ES-I3 (cell line): ENCODE measurements around the gene SBNO2.

Experiments used
- H3K36me3 ChIP-seq: 2 replicates; pipeline ENCODE4 v1.6.1; 2013; ENCODE audit warnings: mild to moderate bottlenecking, low read length, control low read depth, moderate library complexity; ENCODE audit not compliant: insufficient read depth
- H3K4me1 ChIP-seq: 2 replicates; pipeline ENCODE4 v1.6.1; 2013; ENCODE audit warnings: mild to moderate bottlenecking, control low read depth, low read length; ENCODE audit not compliant: insufficient read depth
- H3K9ac ChIP-seq: 2 replicates; pipeline ENCODE4 v1.6.1; 2013; ENCODE audit warnings: low read depth, mild to moderate bottlenecking, low read length, moderate library complexity
- H3K9me3 ChIP-seq: 2 replicates; pipeline ENCODE4 v1.6.1; 2013; ENCODE audit warnings: mild to moderate bottlenecking, low read length, moderate library complexity; ENCODE audit not compliant: control insufficient read depth, insufficient read depth

Gene SBNO2

GRCh38 chr19:1068009-1069001 is 105.8 kb downstream of the SBNO2 start:
- H3K36me3 ChIP-seq: no peaks in the 10 kb centered on the region
- no peaks in the 10 kb centered on the region for H3K9me3 ChIP-seq
- no peak overlapping the region; the same call in 1 of the 2 replicates for H3K9ac ChIP-seq
- peaks cover 7% of the 10 kb centered on the region; the same call in 1 of the 2 replicates for H3K4me1 ChIP-seq

GRCh38 chr19:1067341-1067957 is 106.6 kb downstream of the SBNO2 start:
- no peaks in the 10 kb centered on the region for H3K9me3 ChIP-seq
- H3K9ac ChIP-seq: peak overlapping the region; percentile 49; the same call in 1 of the 2 replicates
- no peaks in the 10 kb centered on the region for H3K36me3 ChIP-seq
- peaks cover 7% of the 10 kb centered on the region; the same call in 1 of the 2 replicates for H3K4me1 ChIP-seq

- Histone ChIP-seq H3K36me3 (no peaks in the 10 kb centered on the region), H3K4me1 (peaks cover 7% of the 10 kb centered on the region; the same call in 1 of the 2 replicates), H3K9ac (peak within 1 kb of the TSS; percentile 49), H3K9me3 (no peaks in the 10 kb centered on the region)
Measured at GRCh38 chr19:1066748-1067340, 107.2 kb downstream of the SBNO2 start, which contains the start of gene ARHGAP45. TSS of gene ARHGAP45 (plus strand) at chr19:1067167. CDS start at chr19:1067406, 239 bp downstream.

- H3K9ac ChIP-seq: peak overlapping the region; percentile 49; the same call in 1 of the 2 replicates
- peaks cover 7% of the 10 kb centered on the region; the same call in 1 of the 2 replicates for H3K4me1 ChIP-seq
- H3K9me3 ChIP-seq: no peaks in the 10 kb centered on the region
- H3K36me3 ChIP-seq: no peaks in the 10 kb centered on the region
Measured at GRCh38 chr19:1066251-1066747, 107.8 kb downstream of the SBNO2 start.

- H3K4me1 ChIP-seq: peaks cover 7% of the 10 kb centered on the region; the same call in 1 of the 2 replicates
- peak overlapping the region; percentile 50; the same call in 1 of the 2 replicates for H3K9ac ChIP-seq
- no peaks in the 10 kb centered on the region for H3K9me3 ChIP-seq
- H3K36me3 ChIP-seq: no peaks in the 10 kb centered on the region
Measured at GRCh38 chr19:1065606-1066109, 108.4 kb downstream of the SBNO2 start.

DNA sequence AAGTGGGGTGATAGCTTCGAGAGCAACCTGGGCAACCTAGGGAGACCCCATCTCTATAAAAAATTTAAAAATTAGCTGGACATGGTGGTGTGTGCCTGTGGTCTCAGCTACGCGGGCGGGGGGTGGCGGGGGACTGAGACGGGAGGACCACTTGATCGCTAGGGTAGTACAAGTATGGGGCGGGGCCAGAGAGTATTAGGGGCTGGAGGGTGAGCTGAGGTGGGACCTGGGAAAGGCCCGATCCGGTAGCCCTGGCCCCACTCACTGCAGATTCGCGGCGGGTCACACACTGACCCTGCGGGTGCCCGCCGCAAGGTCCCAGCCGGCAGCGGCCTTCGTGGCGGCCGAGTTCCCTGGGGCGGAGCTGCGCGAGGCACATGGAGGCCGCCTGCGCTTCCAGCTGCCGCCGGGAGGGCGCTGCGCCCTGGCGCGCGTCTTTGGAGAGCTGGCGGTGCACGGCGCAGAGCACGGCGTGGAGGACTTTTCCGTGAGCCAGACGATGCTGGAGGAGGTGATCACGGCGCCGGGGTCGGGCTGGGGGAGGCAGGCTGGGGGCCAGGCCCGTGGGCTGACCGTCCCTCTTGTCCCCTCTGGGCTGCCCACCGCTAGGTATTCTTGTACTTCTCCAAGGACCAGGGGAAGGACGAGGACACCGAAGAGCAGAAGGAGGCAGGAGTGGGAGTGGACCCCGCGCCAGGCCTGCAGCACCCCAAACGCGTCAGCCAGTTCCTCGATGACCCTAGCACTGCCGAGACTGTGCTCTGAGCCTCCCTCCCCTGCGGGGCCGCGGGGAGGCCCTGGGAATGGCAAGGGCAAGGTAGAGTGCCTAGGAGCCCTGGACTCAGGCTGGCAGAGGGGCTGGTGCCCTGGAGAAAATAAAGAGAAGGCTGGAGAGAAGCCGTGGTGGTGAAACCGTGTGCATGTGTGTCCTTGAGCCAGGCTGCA is 109.1 kb downstream of the SBNO2 start:
- no peaks in the 10 kb centered on the region for H3K9me3 ChIP-seq
- H3K4me1 ChIP-seq: peaks cover 7% of the 10 kb centered on the region; the same call in 1 of the 2 replicates
- no peaks in the 10 kb centered on the region for H3K36me3 ChIP-seq
- peak overlapping the region; percentile 50 for H3K9ac ChIP-seq

GRCh38 chr19:1063909-1064660 is 110.0 kb downstream of the SBNO2 start:
- H3K4me1 ChIP-seq: peaks cover 7% of the 10 kb centered on the region; the same call in 1 of the 2 replicates
- H3K36me3 ChIP-seq: no peaks in the 10 kb centered on the region
- H3K9ac ChIP-seq: peak overlapping the region; percentile 50
- no peaks in the 10 kb centered on the region for H3K9me3 ChIP-seq

GRCh38 chr19:1063030-1063908 is 110.8 kb downstream of the SBNO2 start:
- Histone ChIP-seq H3K4me1 (peaks cover 7% of the 10 kb centered on the region; the same call in 1 of the 2 replicates), H3K9ac (no peak overlapping the region), H3K36me3 (peaks cover under 1% of the 10 kb centered on the region; the same call in 1 of the 2 replicates), H3K9me3 (peaks cover 7% of the 10 kb centered on the region)

GRCh38 chr19:1062387-1063029 is 111.6 kb downstream of the SBNO2 start:
- H3K36me3 ChIP-seq: peaks cover 3% of the 10 kb centered on the region; the same call in 1 of the 2 replicates
- no peak overlapping the region; the same call in 1 of the 2 replicates for H3K9ac ChIP-seq
- peaks cover 7% of the 10 kb centered on the region; the same call in 1 of the 2 replicates for H3K4me1 ChIP-seq
- peaks cover 7% of the 10 kb centered on the region for H3K9me3 ChIP-seq

- peaks cover 11% of the 10 kb centered on the region for H3K9me3 ChIP-seq
- H3K9ac ChIP-seq: no peak overlapping the region; the same call in 1 of the 2 replicates
- peaks cover 7% of the 10 kb centered on the region; the same call in 1 of the 2 replicates for H3K4me1 ChIP-seq
- H3K36me3 ChIP-seq: peaks cover 3% of the 10 kb centered on the region; the same call in 1 of the 2 replicates
Measured at GRCh38 chr19:1061987-1062386, 112.1 kb downstream of the SBNO2 start.

DNA sequence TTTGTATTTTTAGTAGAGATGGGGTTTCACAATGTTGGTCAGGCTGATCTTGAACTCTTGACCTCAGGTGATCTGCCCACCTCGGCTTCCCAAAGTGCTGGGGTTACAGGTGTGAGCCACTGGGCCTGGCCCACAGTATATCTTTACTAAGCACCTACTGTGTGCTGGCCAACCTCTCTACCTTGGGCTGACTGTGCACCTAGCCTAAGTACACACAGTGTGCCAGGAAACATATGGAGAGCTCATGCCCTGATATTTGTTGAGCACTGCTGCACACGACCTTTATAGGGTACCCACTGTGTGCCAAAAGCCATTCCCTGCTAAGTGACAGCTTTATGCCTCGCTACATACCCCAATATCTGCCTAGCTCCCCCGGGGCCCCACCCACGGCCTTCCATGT is 113.4 kb downstream of the SBNO2 start:
- Histone ChIP-seq H3K4me1 (peaks cover 2% of the 10 kb centered on the region; the same call in 1 of the 2 replicates), H3K9ac (no peak overlapping the region), H3K9me3 (peaks cover 15% of the 10 kb centered on the region), H3K36me3 (peaks cover 3% of the 10 kb centered on the region; the same call in 1 of the 2 replicates)
